HUES64 (cell line): ENCODE data around the gene LCN12.
A peak's percentile ranks its signal among the peaks of the same experiment; 100 is the strongest.

ENCODE experiments used
- H3K27ac ChIP-seq: 2 replicates; pipeline ENCODE4 v1.7.0; 2013; ENCODE audit warnings: low read depth, low read length, inconsistent platforms
- H3K27me3 ChIP-seq: 2 replicates; pipeline ENCODE4 v1.6.1; 2013; ENCODE audit warnings: mild to moderate bottlenecking, low read length; ENCODE audit not compliant: insufficient read depth
- H3K36me3 ChIP-seq: 2 replicates; pipeline ENCODE4 v1.6.1; 2013; ENCODE audit warnings: mild to moderate bottlenecking, low read length; ENCODE audit not compliant: insufficient read depth
- H3K4me1 ChIP-seq: 2 replicates; pipeline ENCODE4 v1.6.1; 2013; ENCODE audit warnings: mild to moderate bottlenecking, low read length, moderate library complexity; ENCODE audit not compliant: insufficient read depth
- H3K4me3 ChIP-seq: 2 replicates; pipeline ENCODE4 v1.5.1; 2013; ENCODE audit warnings: mild to moderate bottlenecking, low read length, moderate library complexity
- H3K9ac ChIP-seq: 2 replicates; pipeline ENCODE4 v1.6.1; 2013; ENCODE audit warnings: mild to moderate bottlenecking, low read depth, low read length
- H3K9me3 ChIP-seq: 2 replicates; pipeline ENCODE4 v1.6.1; 2013; ENCODE audit warnings: low read depth, low read length; ENCODE audit not compliant: insufficient read depth
- WGBS: fragments of 150-250, 120-280 bp; methylation state at CpG from one replicate; pipeline ENCODE4 v1.1.7; 2013; ENCODE audit warnings: missing lambda C conversion rate; 5-methylcytosine and 5-hydroxymethylcytosine counted together

LCN12 gene

GRCh38 chr9:136970361-136970760, 18.3 kb downstream of the LCN12 start:
- H3K4me3 ChIP-seq = no peak overlapping the region
- 90% methylated on average over 11 of the region's 11 CpGs for WGBS
- H3K27ac ChIP-seq = no peak overlapping the region
- H3K36me3 ChIP-seq = no peaks in the 10 kb centered on the region
- 0 out of 2 replicates have a peak, but pooled peaks cover 5% of the 10 kb centered on the region for H3K4me1 ChIP-seq
- no peak overlapping the region for H3K9ac ChIP-seq
- no peaks in the 10 kb centered on the region for H3K27me3 ChIP-seq
- H3K9me3 ChIP-seq = no peaks in the 10 kb centered on the region

GRCh38 chr9:136971746-136972145, 19.7 kb downstream of the LCN12 start:
- Histone ChIP-seq H3K4me1 (no peaks in the 10 kb centered on the region), H3K27me3 (no peaks in the 10 kb centered on the region), H3K27ac (no peak overlapping the region), H3K4me3 (no peak overlapping the region), H3K36me3 (no peaks in the 10 kb centered on the region), H3K9me3 (no peaks in the 10 kb centered on the region), H3K9ac (no peak overlapping the region)
- 92% methylated on average over 14 of the region's 14 CpGs for WGBS

- Histone ChIP-seq H3K4me3 (no peak overlapping the region), H3K27ac (no peak overlapping the region), H3K9me3 (no peaks in the 10 kb centered on the region), H3K9ac (no peak overlapping the region), H3K36me3 (no peaks in the 10 kb centered on the region), H3K27me3 (peaks cover 6% of the 10 kb centered on the region), H3K4me1 (no peaks in the 10 kb centered on the region)
- WGBS = 91% methylated on average over 11 of the region's 11 CpGs
Observed at GRCh38 chr9:136972335-136972734, 20.3 kb downstream of the LCN12 start.

- H3K9ac ChIP-seq = no peak overlapping the region
- peaks cover 10% of the 10 kb centered on the region for H3K27me3 ChIP-seq
- WGBS = 81% methylated on average over 13 of the region's 13 CpGs
- H3K27ac ChIP-seq = no peak overlapping the region
- H3K4me3 ChIP-seq = no peak overlapping the region
- H3K36me3 ChIP-seq = no peaks in the 10 kb centered on the region
- no peaks in the 10 kb centered on the region for H3K9me3 ChIP-seq
- no peaks in the 10 kb centered on the region for H3K4me1 ChIP-seq
Observed at GRCh38 chr9:136972743-136973142, 20.7 kb downstream of the LCN12 start.

- Histone ChIP-seq H3K4me3 (no peak overlapping the region), H3K27me3 (peaks cover 13% of the 10 kb centered on the region), H3K9ac (no peak overlapping the region), H3K9me3 (no peaks in the 10 kb centered on the region), H3K36me3 (no peaks in the 10 kb centered on the region), H3K27ac (no peak overlapping the region), H3K4me1 (no peaks in the 10 kb centered on the region)
- WGBS = 91% methylated on average over 29 of the region's 29 CpGs
Observed at GRCh38 chr9:136973618-136974617, 21.8 kb downstream of the LCN12 start.

- no peak overlapping the region for H3K9ac ChIP-seq
- peaks cover 13% of the 10 kb centered on the region for H3K27me3 ChIP-seq
- H3K36me3 ChIP-seq = no peaks in the 10 kb centered on the region
- 88% methylated on average over 15 of the region's 15 CpGs for WGBS
- H3K27ac ChIP-seq = no peak overlapping the region
- no peaks in the 10 kb centered on the region for H3K9me3 ChIP-seq
- H3K4me1 ChIP-seq = no peaks in the 10 kb centered on the region
- no peak overlapping the region for H3K4me3 ChIP-seq
Observed at GRCh38 chr9:136974817-136975535, 22.9 kb downstream of the LCN12 start.

GRCh38 chr9:136975644-136976043, 23.6 kb downstream of the LCN12 start:
- H3K4me1 ChIP-seq = no peaks in the 10 kb centered on the region
- H3K27me3 ChIP-seq = peaks cover 13% of the 10 kb centered on the region
- H3K4me3 ChIP-seq = no peak overlapping the region
- 79% methylated on average over 14 of the region's 14 CpGs for WGBS
- H3K27ac ChIP-seq = no peak overlapping the region
- no peak overlapping the region for H3K9ac ChIP-seq
- no peaks in the 10 kb centered on the region for H3K9me3 ChIP-seq
- no peaks in the 10 kb centered on the region for H3K36me3 ChIP-seq

GRCh38 chr9:136977223-136977622, 25.1 kb downstream of the LCN12 start, which contains the start of gene PTGDS:
PTGDS (plus strand) TSS chr9:136977504; CDS start chr9:136977579, 75 bp downstream.
- Histone ChIP-seq H3K36me3 (no peaks in the 10 kb centered on the region), H3K27ac (no peak within 1 kb of the TSS), H3K4me1 (no peaks in the 10 kb centered on the region), H3K9ac (peak within 1 kb of the TSS; percentile 51; the same call in 1 of the 2 replicates), H3K27me3 (peaks cover 13% of the 10 kb centered on the region), H3K4me3 (peak within 1 kb of the TSS; percentile 67), H3K9me3 (no peaks in the 10 kb centered on the region)
- 79% methylated on average over 10 of the region's 10 CpGs for WGBS

GRCh38 chr9:136977649-136978072, 25.6 kb downstream of the LCN12 start:
- no peaks in the 10 kb centered on the region for H3K9me3 ChIP-seq
- peak overlapping the region; percentile 51; the same call in 1 of the 2 replicates for H3K9ac ChIP-seq
- no peaks in the 10 kb centered on the region for H3K4me1 ChIP-seq
- H3K4me3 ChIP-seq = peak overlapping the region; percentile 67
- WGBS = 5% methylated on average over 33 of the region's 33 CpGs
- peaks cover 13% of the 10 kb centered on the region for H3K27me3 ChIP-seq
- H3K27ac ChIP-seq = no peak overlapping the region
- no peaks in the 10 kb centered on the region for H3K36me3 ChIP-seq

- no peak overlapping the region; the same call in 1 of the 2 replicates for H3K9ac ChIP-seq
- peaks cover 13% of the 10 kb centered on the region for H3K27me3 ChIP-seq
- peak overlapping the region; percentile 67 for H3K4me3 ChIP-seq
- no peaks in the 10 kb centered on the region for H3K36me3 ChIP-seq
- WGBS = 1% methylated on average over 71 of the region's 78 CpGs
- H3K27ac ChIP-seq = no peak overlapping the region
- no peaks in the 10 kb centered on the region for H3K4me1 ChIP-seq
- no peaks in the 10 kb centered on the region for H3K9me3 ChIP-seq
Observed at GRCh38 chr9:136978073-136978864, 26.2 kb downstream of the LCN12 start.
